Esophagus squamous epithelium (tissue), 5 donors: ENCODE results near the gene ABCC9. TPM values are rescaled to one million over a fixed set of nuclear protein-coding genes. Genes with fewer than 3 reads are reported as not detected.

Experiments used
- DNase-seq: peaks from one replicate; lab custom pipeline; 2025; lab: John Stamatoyannopoulos, UW
- H3K27ac ChIP-seq, 4 donors: fragments of 200-600 bp; sonication (generic); one replicate each; pipeline ENCODE4 v1.5.1; 2016 to 2019; ENCODE audit warnings: mild to moderate bottlenecking in 1 of 4
- H3K27me3 ChIP-seq, 4 donors: fragments of 200-600 bp; sonication (generic); 1 replicate in 3 of 4; 2 replicates in 1 of 4; pipeline versions ENCODE4 v1.5.1 to v1.6.0; 2017 to 2021; ENCODE audit warnings: antibody characterized with exemption in 1 of 4
- H3K36me3 ChIP-seq, 3 donors: fragments of 200-600 bp; sonication (generic); one replicate each; pipeline ENCODE4 v1.5.1; 2016 to 2019
- H3K4me1 ChIP-seq, 3 donors: fragments of 200-600 bp; sonication (generic); one replicate each; pipeline ENCODE4 v1.5.1; 2017 to 2019
- H3K4me3 ChIP-seq, 4 donors: fragments of 200-600 bp; sonication (generic); 1 replicate in 3 of 4; 2 replicates in 1 of 4; pipeline ENCODE4 v1.5.1; 2016 to 2019; ENCODE audit warnings: mild to moderate bottlenecking in 2 of 4, moderate library complexity in 1 of 4
- H3K9me3 ChIP-seq, 3 donors: fragments of 200-600 bp; sonication (generic); one replicate each; pipeline ENCODE4 v1.5.1; 2016 to 2019
- CTCF ChIP-seq, 6 experiments: fragments of 450-650 bp in 4 of 6; fragments of 200-600 bp in 2 of 6; sonication (generic) in 2 of 6; IDR thresholded peaks; one replicate each; pipeline ENCODE4 v1.5.1; 2016 to 2019; ENCODE audit warnings: antibody characterized with exemption in 6 of 6, mild to moderate bottlenecking in 4 of 6, moderate library complexity in 4 of 6
- POLR2A ChIP-seq, 4 donors: fragments of 450-650 bp; IDR thresholded peaks; one replicate each; pipeline ENCODE4 v1.6.1; 2017; ENCODE audit warnings: antibody characterized with exemption in 4 of 4, mild to moderate bottlenecking in 4 of 4, moderate library complexity in 3 of 4
- WGBS, 2 donors: methylation state at CpG; one replicate each; pipeline ENCODE4 v1.1.5; 2018; 5-methylcytosine and 5-hydroxymethylcytosine counted together
- intact Hi-C: fragments of 100-400 bp; cut with DNase I; formaldehyde crosslinking; loops from one replicate; pipeline ENCODE4 v1.15.0; 2022
- small RNA-seq, 4 donors: library from RNA; depleted of rRNA; stranded (forward); fragments of <200 nt; gene quantifications; one replicate each; pipeline ENCODE3, GENCODE V24; 2016
- total RNA-seq, 4 donors: library from RNA; depleted of rRNA; stranded (reverse); fragments of >200 nt; gene quantifications; one replicate each; pipeline ENCODE4 v1.1.0, GENCODE V29; 2016
- donor health status: DM: yes; HTN: yes; CAD: no.

ABCC9 gene
- total RNA-seq, 4 donors from 2014 or later: 0.68 to 11.6 (median 6.0) TPM

- no peak overlapping the region for H3K4me3 ChIP-seq
- H3K36me3 ChIP-seq: no peaks in the 10 kb centered on the region
- H3K4me1 ChIP-seq: no peaks in the 10 kb centered on the region
- no peaks in the 10 kb centered on the region for H3K9me3 ChIP-seq
- no peak overlapping the region for H3K27ac ChIP-seq
- intact Hi-C loops: no loop called here
- whole genome bisulfite sequencing, 2 donors: 70 to 90% methylated on average over 2 of the region's 2 CpGs
- H3K27me3 ChIP-seq: no peaks in the 10 kb centered on the region
- DNase-seq: no peak
- no peak for TF ChIP-seq CTCF (IDR thresholded peaks at IDR 0.05)
- TF ChIP-seq POLR2A (IDR thresholded peaks at IDR 0.05): no peak
Measured at GRCh38 chr12:21763531-21763930, 177.7 kb downstream of the ABCC9 start.

- 76 to 87% methylated on average over 5 of the region's 5 CpGs for WGBS, 2 donors
- Histone ChIP-seq H3K27ac (no peak overlapping the region), H3K36me3 (no peaks in the 10 kb centered on the region), H3K4me3 (no peak overlapping the region), H3K4me1 (no peaks in the 10 kb centered on the region), H3K9me3 (no peaks in the 10 kb centered on the region), H3K27me3 (no peaks in the 10 kb centered on the region)
- TF ChIP-seq CTCF (IDR thresholded peaks at IDR 0.05): no peak
- TF ChIP-seq POLR2A (IDR thresholded peaks at IDR 0.05): no peak
- no peak for DNase-seq
- intact Hi-C loops: no loop called here
Measured at GRCh38 chr12:21759737-21760136, 181.5 kb downstream of the ABCC9 start.

- Histone ChIP-seq H3K4me3 (no peak overlapping the region), H3K36me3 (no peaks in the 10 kb centered on the region), H3K27ac (no peak overlapping the region), H3K9me3 (no peaks in the 10 kb centered on the region), H3K27me3 (no peaks in the 10 kb centered on the region), H3K4me1 (no peaks in the 10 kb centered on the region)
- intact Hi-C loops: no loop called here
- DNase-seq: no peak
- TF ChIP-seq POLR2A (IDR thresholded peaks at IDR 0.05) (no peak), CTCF (IDR thresholded peaks at IDR 0.05) (no peak)
- 49 to 73% methylated on average over 2 of the region's 2 CpGs for WGBS, 2 donors
Measured at GRCh38 chr12:21757735-21758134, 183.5 kb downstream of the ABCC9 start.

- DNase-seq: no peak
- Histone ChIP-seq H3K4me1 (no peaks in the 10 kb centered on the region), H3K4me3 (no peak overlapping the region), H3K27ac (no peak overlapping the region), H3K9me3 (no peaks in the 10 kb centered on the region), H3K27me3 (no peaks in the 10 kb centered on the region), H3K36me3 (no peaks in the 10 kb centered on the region)
- no peak for TF ChIP-seq POLR2A (IDR thresholded peaks at IDR 0.05)
- TF ChIP-seq CTCF (IDR thresholded peaks at IDR 0.05): no peak
- intact Hi-C loops: no loop called here
- 73 to 79% methylated on average over 4 of the region's 4 CpGs for WGBS, 2 donors
Measured at GRCh38 chr12:21756699-21757098, 184.5 kb downstream of the ABCC9 start.

GRCh38 chr12:21751517-21751916 is 189.7 kb downstream of the ABCC9 start:
- H3K4me3 ChIP-seq: no peak overlapping the region
- no peak for TF ChIP-seq CTCF (IDR thresholded peaks at IDR 0.05)
- TF ChIP-seq POLR2A (IDR thresholded peaks at IDR 0.05): no peak
- H3K4me1 ChIP-seq: no peaks in the 10 kb centered on the region
- no peak overlapping the region for H3K27ac ChIP-seq
- no peaks in the 10 kb centered on the region for H3K36me3 ChIP-seq
- no peaks in the 10 kb centered on the region for H3K9me3 ChIP-seq
- intact Hi-C loops: no loop called here
- no peak for DNase-seq
- WGBS, 2 donors: 32 to 33% methylated on average over 4 of the region's 4 CpGs
- H3K27me3 ChIP-seq: no peaks in the 10 kb centered on the region

Small RNAs within 50 kb of the gene (small RNA-seq; reads per million reads assigned to genes)
- gene AC008250.2: 0 reads per million in 4 donors

Other genes starting within 250 kb of the ABCC9 start
- 1 to 10 TPM; 1.1 to 6.5 (median 3.1) TPM for gene KCNJ8, start 166.7 kb downstream of the ABCC9 start, total RNA-seq
- 10 to 100 TPM; 46.5 to 61.8 (median 52.5) TPM for gene CMAS, start 104.8 kb upstream of the ABCC9 start, total RNA-seq